ENCODE results near the gene CAMTA1.

Gene CAMTA1

DNA sequence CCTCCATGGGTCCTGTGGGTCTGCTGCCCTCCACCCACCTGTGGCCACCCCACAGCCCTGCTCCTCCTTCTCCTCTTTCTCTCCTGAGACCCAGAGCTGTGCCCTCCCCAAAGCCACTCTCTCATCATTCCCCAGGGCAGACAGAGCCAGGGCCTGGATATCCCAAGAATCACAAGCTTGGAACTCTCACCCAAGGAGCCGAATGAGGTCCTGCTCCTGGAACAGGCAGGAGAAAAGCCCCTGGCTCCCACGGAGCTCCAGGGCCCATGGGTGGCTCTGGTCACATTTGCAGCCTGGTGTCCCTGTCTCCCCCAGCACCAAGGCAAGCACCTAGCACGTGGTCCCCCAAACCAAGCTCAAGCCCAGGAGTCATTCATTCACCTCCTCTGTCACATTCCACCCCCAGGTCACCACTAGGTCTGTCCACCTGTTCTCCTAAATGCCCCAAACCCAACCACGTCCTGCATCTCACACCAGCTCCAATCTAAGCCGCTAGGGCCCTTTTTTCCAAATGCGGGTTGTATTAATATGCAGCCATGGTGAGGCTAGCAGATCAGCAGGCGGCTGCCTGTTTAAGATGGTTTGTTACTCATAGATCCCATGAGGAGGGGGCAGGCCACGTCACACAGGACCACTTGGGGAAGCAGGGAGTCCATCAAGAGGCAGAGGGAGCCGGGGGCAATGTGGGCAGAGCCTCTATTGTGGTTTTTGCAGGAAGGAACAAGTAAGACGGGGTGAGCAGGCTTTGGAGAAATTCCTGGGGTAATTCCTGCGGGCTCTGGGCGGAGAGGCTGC lies 770.3 kb downstream of the CAMTA1 start:
- no peaks in the 10 kb centered on the region for H3K27me3 ChIP-seq (ENCODE audit: control insufficient read depth, insufficient read depth, low read length, poor library complexity, severe bottlenecking)
- no peaks in the 10 kb centered on the region for H3K9me3 ChIP-seq (ENCODE audit: control insufficient read depth, low read length)
- H3K27ac ChIP-seq (ENCODE audit: insufficient read depth, low read depth, low read length, poor library complexity, severe bottlenecking) = no peak overlapping the region
- 68 to 70% methylated on average over 12 of the region's 12 CpGs for WGBS, 2 experiments
- H3K36me3 ChIP-seq (ENCODE audit: control insufficient read depth, insufficient read depth, low read length) = no peaks in the 10 kb centered on the region
- peaks cover 17% of the 10 kb centered on the region for H3K4me1 ChIP-seq (ENCODE audit: control insufficient read depth, insufficient read depth, low read length)
- no peak overlapping the region for H3K4me3 ChIP-seq (ENCODE audit: insufficient read depth, low read depth, low read length)

DNA sequence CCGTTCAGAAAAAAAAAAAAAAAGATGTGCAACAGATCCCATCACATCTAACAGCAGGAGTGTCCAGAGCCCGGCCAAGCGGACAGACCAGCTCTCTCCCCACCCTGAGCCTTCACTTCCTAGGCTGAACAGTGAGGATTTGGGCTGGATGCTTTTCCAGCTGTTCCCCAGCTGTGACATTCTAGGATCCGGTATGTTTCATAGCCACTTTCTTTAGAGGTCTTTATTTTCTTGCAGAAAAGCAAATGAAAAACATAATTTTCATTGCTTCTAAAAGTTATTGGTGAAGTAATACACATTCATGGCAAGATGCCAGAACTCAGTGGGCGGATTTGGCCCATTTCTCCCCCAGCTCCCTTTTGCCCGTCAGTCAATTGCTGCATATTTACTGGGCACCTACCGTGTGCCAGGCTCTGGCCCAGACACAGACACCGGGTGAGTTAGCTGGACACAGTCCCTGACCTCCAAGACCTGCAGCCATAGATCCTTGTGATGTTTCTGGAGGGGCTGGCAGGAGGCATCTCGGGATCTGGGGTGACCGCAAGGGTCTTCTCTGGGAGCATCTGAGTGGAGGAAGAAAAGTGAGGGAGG lies 772.1 kb downstream of the CAMTA1 start:
- Histone ChIP-seq H3K27me3 (ENCODE audit: control insufficient read depth, insufficient read depth, low read length, poor library complexity, severe bottlenecking) (no peaks in the 10 kb centered on the region), H3K4me1 (ENCODE audit: control insufficient read depth, insufficient read depth, low read length) (peaks cover 15% of the 10 kb centered on the region), H3K27ac (ENCODE audit: insufficient read depth, low read depth, low read length, poor library complexity, severe bottlenecking) (no peak overlapping the region), H3K9me3 (ENCODE audit: control insufficient read depth, low read length) (no peaks in the 10 kb centered on the region), H3K4me3 (ENCODE audit: insufficient read depth, low read depth, low read length) (no peak overlapping the region), H3K36me3 (ENCODE audit: control insufficient read depth, insufficient read depth, low read length) (no peaks in the 10 kb centered on the region)
- WGBS, 2 experiments = 90 to 93% methylated on average over 10 of the region's 10 CpGs

DNA sequence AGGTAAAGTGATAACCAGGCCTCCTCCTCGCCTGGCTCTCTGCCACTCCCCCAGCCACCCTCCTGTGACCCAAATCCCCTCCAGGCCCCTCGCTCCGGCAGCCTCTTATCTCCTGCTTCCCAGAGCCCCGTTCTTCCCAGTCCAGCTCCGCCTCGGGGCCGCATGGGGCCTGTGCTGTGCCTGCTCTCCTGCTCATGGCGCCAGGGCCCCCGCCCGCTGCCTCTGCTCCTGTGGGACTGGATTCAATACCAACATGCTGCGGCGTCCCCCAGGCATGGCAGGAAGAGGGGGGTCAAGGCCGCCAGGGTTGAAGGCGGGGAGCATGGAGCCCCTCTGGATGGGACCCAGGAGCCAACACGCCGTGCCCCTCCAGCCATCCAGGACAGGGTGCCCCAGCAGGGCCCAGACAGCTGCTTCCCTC lies 772.8 kb downstream of the CAMTA1 start:
- Histone ChIP-seq H3K36me3 (ENCODE audit: control insufficient read depth, insufficient read depth, low read length) (no peaks in the 10 kb centered on the region), H3K4me1 (ENCODE audit: control insufficient read depth, insufficient read depth, low read length) (peaks cover 15% of the 10 kb centered on the region), H3K4me3 (ENCODE audit: insufficient read depth, low read depth, low read length) (no peak overlapping the region), H3K27ac (ENCODE audit: insufficient read depth, low read depth, low read length, poor library complexity, severe bottlenecking) (no peak overlapping the region), H3K27me3 (ENCODE audit: control insufficient read depth, insufficient read depth, low read length, poor library complexity, severe bottlenecking) (no peaks in the 10 kb centered on the region), H3K9me3 (ENCODE audit: control insufficient read depth, low read length) (no peaks in the 10 kb centered on the region)
- 70 to 76% methylated on average over 16 of the region's 16 CpGs for WGBS, 2 experiments

DNA sequence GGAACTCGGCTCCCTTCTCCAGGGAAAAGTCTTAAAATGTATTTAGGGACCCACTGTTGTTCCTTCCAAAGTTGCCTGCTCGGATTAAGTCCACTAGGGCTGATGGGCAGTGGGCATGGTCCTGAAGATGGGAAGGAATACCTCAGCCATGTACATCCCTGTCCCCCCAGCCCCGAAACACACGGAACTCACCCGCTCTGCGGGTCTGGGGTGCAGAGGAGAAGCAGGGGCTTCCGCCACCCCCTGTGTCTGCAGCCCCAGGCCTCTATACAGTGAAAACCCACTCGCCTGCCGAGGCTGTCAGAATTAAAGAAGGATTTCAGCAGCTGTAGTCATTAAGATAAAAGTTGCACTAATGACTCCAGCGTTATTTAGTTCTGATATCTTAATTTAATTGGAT lies 773.2 kb downstream of the CAMTA1 start:
- peaks cover 15% of the 10 kb centered on the region for H3K4me1 ChIP-seq (ENCODE audit: control insufficient read depth, insufficient read depth, low read length)
- WGBS, 2 experiments = 92 to 94% methylated on average over 10 of the region's 10 CpGs
- H3K9me3 ChIP-seq (ENCODE audit: control insufficient read depth, low read length) = no peaks in the 10 kb centered on the region
- H3K27ac ChIP-seq (ENCODE audit: insufficient read depth, low read depth, low read length, poor library complexity, severe bottlenecking) = no peak overlapping the region
- no peaks in the 10 kb centered on the region for H3K36me3 ChIP-seq (ENCODE audit: control insufficient read depth, insufficient read depth, low read length)
- H3K4me3 ChIP-seq (ENCODE audit: insufficient read depth, low read depth, low read length) = no peak overlapping the region
- no peaks in the 10 kb centered on the region for H3K27me3 ChIP-seq (ENCODE audit: control insufficient read depth, insufficient read depth, low read length, poor library complexity, severe bottlenecking)

DNA sequence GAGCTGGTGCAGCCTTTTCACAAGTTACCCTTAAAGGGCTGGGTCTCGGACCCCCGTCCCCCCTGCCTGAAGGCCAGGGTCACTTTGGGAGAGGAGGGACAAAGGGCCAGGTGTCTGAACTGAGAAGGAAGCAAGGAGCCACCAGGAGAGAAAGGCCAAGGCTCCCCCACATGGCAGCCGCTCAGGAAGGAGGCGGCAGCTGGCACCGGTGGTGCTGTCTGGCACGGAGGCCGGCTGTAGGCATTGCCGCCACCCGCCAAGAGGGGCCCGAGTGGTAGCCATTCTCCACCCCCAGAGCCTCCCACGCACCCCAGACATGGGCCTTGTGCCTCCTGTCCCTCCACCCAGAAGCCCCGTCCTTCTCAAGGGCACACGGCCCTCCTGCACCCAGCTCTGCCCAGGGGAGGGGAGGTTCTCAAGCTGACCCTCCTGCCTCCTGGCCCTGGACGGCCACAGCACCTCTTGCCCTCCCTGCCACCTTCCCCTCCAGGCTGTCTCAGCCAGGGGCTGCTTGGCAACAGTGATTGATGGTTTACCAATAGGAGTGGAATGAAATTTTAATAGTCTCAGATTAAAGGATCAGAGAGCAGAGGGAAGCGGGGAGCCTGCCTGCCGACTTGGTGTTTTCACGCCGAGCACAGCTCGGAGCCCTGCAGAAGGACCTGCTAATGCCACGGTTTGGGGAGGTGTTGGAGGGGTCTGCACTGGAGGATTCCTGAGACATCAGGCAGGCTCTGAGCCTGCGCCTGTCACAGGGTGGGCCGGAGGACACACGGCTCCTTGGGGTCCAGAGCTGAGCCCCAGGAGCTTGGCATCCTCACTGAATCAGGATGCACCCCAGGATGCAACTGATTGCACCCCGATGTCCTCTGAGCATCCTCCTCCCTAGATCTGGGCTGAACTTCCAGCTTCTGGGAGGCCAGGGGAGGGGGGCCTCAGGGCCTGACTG lies 773.9 kb downstream of the CAMTA1 start:
- no peak overlapping the region for H3K4me3 ChIP-seq (ENCODE audit: insufficient read depth, low read depth, low read length)
- H3K4me1 ChIP-seq (ENCODE audit: control insufficient read depth, insufficient read depth, low read length) = peaks cover 17% of the 10 kb centered on the region
- no peaks in the 10 kb centered on the region for H3K27me3 ChIP-seq (ENCODE audit: control insufficient read depth, insufficient read depth, low read length, poor library complexity, severe bottlenecking)
- H3K9me3 ChIP-seq (ENCODE audit: control insufficient read depth, low read length) = no peaks in the 10 kb centered on the region
- no peak overlapping the region for H3K27ac ChIP-seq (ENCODE audit: insufficient read depth, low read depth, low read length, poor library complexity, severe bottlenecking)
- no peaks in the 10 kb centered on the region for H3K36me3 ChIP-seq (ENCODE audit: control insufficient read depth, insufficient read depth, low read length)
- 92 to 93% methylated on average over 24 of the region's 24 CpGs for WGBS, 2 experiments

DNA sequence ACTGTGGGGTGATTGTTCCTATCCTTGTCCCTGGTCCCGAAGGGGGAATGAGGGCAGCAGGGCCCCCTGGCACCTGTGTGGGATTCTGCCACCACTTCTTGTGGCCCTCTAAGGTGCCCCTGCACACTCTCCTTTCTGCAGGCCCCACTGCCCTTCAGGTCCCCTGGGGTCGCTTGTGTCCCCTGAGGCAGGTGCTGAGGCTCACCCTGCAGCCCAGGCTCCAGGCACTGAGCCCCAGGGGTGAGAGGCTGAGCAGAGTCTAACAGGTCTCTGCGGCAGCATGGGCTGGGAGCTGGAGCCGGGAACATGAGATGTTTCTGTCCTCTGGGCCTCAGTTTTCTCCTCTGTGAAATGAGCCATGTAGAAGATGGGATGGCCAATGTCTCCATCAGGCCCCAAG lies 774.9 kb downstream of the CAMTA1 start:
- Histone ChIP-seq H3K27ac (ENCODE audit: insufficient read depth, low read depth, low read length, poor library complexity, severe bottlenecking) (no peak overlapping the region), H3K9me3 (ENCODE audit: control insufficient read depth, low read length) (no peaks in the 10 kb centered on the region), H3K27me3 (ENCODE audit: control insufficient read depth, insufficient read depth, low read length, poor library complexity, severe bottlenecking) (no peaks in the 10 kb centered on the region), H3K4me1 (ENCODE audit: control insufficient read depth, insufficient read depth, low read length) (peaks cover 20% of the 10 kb centered on the region), H3K36me3 (ENCODE audit: control insufficient read depth, insufficient read depth, low read length) (no peaks in the 10 kb centered on the region), H3K4me3 (ENCODE audit: insufficient read depth, low read depth, low read length) (no peak overlapping the region)
- WGBS, 2 experiments = 91 to 98% methylated on average over 4 of the region's 4 CpGs

DNA sequence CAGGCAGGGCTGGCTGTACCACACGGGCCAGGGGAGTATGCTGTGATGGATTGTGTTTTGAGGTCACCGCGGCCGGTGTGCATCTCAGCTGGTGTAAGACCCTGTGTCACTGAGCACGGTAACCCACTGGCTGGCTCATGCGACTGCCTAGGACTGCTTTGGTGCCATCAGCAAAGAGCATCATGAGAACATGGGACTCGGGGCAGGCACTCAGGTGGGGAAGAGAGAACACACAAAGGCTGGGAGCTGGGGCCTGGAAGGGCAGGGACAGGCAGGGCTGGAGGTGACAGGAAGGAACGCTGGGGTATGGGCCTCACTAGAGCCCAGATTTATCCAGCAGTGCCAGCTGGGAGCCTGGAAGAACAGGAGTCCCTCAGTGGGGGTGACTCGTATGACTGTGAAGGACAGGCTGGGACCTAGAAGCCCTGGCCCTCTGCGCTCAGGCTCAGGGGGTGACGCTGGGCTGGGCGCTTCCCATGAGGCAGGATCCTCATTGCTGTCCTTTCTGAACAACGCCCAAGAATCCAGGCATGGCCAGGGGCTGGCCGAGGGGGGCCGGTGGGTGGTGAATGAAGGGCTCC lies 775.4 kb downstream of the CAMTA1 start:
- H3K9me3 ChIP-seq (ENCODE audit: control insufficient read depth, low read length) = no peaks in the 10 kb centered on the region
- 93 to 96% methylated on average over 15 of the region's 15 CpGs for WGBS, 2 experiments
- H3K4me1 ChIP-seq (ENCODE audit: control insufficient read depth, insufficient read depth, low read length) = peaks cover 20% of the 10 kb centered on the region
- H3K27me3 ChIP-seq (ENCODE audit: control insufficient read depth, insufficient read depth, low read length, poor library complexity, severe bottlenecking) = no peaks in the 10 kb centered on the region
- no peak overlapping the region for H3K4me3 ChIP-seq (ENCODE audit: insufficient read depth, low read depth, low read length)
- no peaks in the 10 kb centered on the region for H3K36me3 ChIP-seq (ENCODE audit: control insufficient read depth, insufficient read depth, low read length)
- no peak overlapping the region for H3K27ac ChIP-seq (ENCODE audit: insufficient read depth, low read depth, low read length, poor library complexity, severe bottlenecking)

DNA sequence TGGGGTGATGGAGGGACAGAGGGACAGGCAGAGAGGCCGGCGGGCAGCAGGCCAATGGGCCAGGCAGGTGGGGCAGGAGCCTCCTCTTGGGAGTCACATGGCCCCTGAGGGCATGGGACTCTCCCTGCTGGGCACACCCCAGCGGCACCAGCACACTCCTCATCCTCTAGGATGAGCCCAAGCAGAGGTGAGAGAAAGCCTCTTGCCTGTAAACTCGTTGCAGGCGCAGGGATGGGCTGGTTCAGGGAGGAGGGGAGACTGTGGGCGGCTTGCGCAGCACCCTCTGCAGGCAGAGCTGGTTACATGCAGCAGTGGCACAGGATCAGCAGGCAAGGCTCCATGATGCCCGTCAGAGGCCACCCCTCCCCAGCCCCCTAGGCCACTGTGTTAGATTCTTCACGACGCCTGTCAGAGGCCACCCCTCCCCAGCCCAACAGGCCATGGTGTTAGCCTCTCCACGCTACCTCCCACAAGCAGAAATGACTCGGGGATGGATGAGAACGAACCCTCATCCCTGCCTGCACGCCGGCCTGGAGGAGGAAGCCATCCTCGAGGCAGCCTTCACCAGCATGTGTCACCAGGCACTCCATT lies 776.2 kb downstream of the CAMTA1 start:
- 63 to 65% methylated on average over 16 of the region's 16 CpGs for WGBS, 2 experiments
- Histone ChIP-seq H3K27me3 (ENCODE audit: control insufficient read depth, insufficient read depth, low read length, poor library complexity, severe bottlenecking) (no peaks in the 10 kb centered on the region), H3K27ac (ENCODE audit: insufficient read depth, low read depth, low read length, poor library complexity, severe bottlenecking) (no peak overlapping the region)

DNA sequence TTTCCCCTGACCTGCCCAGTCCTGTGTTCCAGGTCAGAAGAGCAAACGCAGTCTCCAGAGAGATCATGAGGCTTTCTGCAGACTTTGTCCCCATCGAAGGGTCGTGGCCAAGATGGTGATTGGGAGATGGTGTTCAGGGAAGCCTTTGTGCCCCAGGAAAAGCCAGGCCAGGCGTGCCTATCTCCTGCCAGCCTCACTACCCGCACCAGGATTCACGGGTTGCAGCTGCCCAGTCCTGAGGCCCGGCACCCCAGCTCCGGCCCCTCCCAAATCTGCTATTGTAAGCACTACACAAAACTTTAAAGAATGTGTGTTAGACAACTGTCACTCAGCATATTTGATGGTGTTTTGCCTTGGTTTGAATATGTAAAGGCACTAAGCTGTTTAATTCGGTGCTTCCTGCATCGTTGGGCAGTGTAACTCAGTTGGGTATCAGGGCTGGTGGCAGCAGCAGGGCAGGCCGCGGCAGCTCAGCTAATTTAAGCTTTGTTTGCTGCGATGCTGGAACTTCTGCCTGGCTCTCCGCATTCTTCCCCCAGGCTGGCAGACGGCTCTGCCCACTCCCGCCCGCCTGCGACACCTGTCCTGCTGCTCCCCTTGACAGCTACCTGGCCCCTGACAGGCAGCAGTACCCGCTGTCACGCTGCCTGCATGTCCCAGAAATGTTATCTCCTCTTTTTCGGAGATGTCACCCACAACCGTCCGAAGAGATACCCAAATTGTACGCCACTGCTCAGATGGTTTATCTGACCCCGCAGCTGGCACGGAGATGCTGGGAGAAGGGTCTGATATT lies 776.9 kb downstream of the CAMTA1 start:
- Histone ChIP-seq H3K27ac (ENCODE audit: insufficient read depth, low read depth, low read length, poor library complexity, severe bottlenecking) (no peak overlapping the region), H3K4me3 (ENCODE audit: insufficient read depth, low read depth, low read length) (no peak overlapping the region), H3K9me3 (ENCODE audit: control insufficient read depth, low read length) (no peaks in the 10 kb centered on the region), H3K27me3 (ENCODE audit: control insufficient read depth, insufficient read depth, low read length, poor library complexity, severe bottlenecking) (no peaks in the 10 kb centered on the region), H3K36me3 (ENCODE audit: control insufficient read depth, insufficient read depth, low read length) (no peaks in the 10 kb centered on the region), H3K4me1 (ENCODE audit: control insufficient read depth, insufficient read depth, low read length) (peaks cover 20% of the 10 kb centered on the region)
- whole genome bisulfite sequencing, 2 experiments = 91 to 92% methylated on average over 26 of the region's 26 CpGs

More for the DNA sequence above, 776.2 kb downstream of the CAMTA1 start:
- H3K4me1 ChIP-seq (ENCODE audit: control insufficient read depth, insufficient read depth, low read length) = peaks cover 20% of the 10 kb centered on the region
- H3K9me3 ChIP-seq (ENCODE audit: control insufficient read depth, low read length) = no peaks in the 10 kb centered on the region
- no peaks in the 10 kb centered on the region for H3K36me3 ChIP-seq (ENCODE audit: control insufficient read depth, insufficient read depth, low read length)
- no peak overlapping the region for H3K4me3 ChIP-seq (ENCODE audit: insufficient read depth, low read depth, low read length)
